GM12875 (cell line): Measurements from ENCODE around the gene KRT1.

Experiments
- H3K4me3 ChIP-seq: one replicate; pipeline ENCODE4 v1.5.1; 2011; ENCODE audit warnings: low read depth, low read length, control low read depth
- TF ChIP-seq, protein P1 (sequence below): IDR thresholded peaks from 2 replicates; pipeline ENCODE4 v1.5.1; 2011; ENCODE audit warnings: low read depth, mild to moderate bottlenecking, control low read depth, inconsistent platforms, low read length, moderate library complexity, borderline replicate concordance; ENCODE audit not compliant: insufficient read depth

Gene KRT1

DNA sequence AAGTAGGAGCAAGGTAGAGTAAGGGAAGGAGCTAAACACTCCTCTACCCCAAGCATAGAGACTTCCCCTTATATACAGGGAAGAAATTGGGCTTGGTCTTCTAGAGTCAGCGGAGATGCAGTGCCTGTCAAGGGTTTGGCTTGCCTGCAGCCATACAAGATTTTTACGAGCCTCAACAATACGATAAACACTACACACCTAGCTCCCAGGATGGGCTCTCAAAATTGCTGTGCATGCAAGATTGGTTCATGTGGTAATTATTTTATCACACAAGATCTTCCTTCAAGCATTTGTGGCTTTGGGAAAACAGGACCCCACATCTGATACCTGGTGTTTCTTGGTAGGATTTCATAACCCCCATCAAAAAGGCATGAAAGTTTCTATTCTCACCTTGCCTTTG, at the start of gene KRT1:
Gene KRT1, minus strand, starts transcription at position 45 of the 400 bp plus-strand sequence. CDS start 59 bp downstream, outside the sequence.
- H3K4me3 ChIP-seq: no peak within 1 kb of the TSS

DNA sequence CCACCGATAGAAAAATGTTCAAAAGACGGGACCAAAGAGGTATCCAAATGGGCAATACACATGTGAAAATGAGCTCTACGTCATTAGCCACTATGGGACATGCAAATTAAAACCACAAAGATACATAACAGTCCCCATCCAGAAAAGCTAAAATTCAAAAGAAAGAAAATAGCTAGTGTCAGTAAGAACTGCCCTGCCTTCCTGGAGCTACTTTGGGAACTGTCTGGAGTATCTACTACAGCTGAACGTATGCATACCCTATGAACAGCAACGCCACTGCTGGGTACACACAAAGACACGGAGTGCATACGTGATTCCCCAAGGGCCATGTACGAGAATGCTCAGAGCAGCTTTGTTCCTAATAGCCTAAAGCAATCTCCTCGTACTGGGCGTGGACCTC, 48.9 kb upstream of the KRT1 start:
- TF ChIP-seq, protein P1, sequence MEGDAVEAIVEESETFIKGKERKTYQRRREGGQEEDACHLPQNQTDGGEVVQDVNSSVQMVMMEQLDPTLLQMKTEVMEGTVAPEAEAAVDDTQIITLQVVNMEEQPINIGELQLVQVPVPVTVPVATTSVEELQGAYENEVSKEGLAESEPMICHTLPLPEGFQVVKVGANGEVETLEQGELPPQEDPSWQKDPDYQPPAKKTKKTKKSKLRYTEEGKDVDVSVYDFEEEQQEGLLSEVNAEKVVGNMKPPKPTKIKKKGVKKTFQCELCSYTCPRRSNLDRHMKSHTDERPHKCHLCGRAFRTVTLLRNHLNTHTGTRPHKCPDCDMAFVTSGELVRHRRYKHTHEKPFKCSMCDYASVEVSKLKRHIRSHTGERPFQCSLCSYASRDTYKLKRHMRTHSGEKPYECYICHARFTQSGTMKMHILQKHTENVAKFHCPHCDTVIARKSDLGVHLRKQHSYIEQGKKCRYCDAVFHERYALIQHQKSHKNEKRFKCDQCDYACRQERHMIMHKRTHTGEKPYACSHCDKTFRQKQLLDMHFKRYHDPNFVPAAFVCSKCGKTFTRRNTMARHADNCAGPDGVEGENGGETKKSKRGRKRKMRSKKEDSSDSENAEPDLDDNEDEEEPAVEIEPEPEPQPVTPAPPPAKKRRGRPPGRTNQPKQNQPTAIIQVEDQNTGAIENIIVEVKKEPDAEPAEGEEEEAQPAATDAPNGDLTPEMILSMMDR: no peak
- no peak overlapping the region for H3K4me3 ChIP-seq

More for the DNA sequence above, at the start of gene KRT1:
- TF ChIP-seq, protein P1: no peak

DNA sequence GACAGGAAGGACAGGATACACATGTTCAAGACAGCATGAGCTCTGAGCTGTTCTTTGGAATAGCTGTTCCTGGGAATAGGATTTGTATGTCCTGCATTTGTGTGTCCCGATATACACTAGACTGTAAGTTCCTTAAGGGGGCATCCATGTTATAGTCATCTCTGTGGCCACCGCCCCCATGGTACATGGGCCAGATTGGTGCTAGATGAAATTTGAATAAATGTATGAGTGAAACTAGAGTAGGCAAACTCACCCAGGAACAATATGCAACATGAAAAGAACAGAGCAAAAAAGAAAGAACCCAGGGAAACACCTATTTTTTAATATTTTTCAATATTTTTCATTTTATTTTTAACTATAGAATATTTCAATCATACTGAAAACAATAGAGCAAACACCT, 48.2 kb upstream of the KRT1 start:
- TF ChIP-seq, protein P1: no peak
- H3K4me3 ChIP-seq: no peak overlapping the region

- no peak overlapping the region for H3K4me3 ChIP-seq
- TF ChIP-seq, protein P1: no peak
Observed at GRCh38 chr12:52727037-52727436, 46.8 kb upstream of the KRT1 start.

DNA sequence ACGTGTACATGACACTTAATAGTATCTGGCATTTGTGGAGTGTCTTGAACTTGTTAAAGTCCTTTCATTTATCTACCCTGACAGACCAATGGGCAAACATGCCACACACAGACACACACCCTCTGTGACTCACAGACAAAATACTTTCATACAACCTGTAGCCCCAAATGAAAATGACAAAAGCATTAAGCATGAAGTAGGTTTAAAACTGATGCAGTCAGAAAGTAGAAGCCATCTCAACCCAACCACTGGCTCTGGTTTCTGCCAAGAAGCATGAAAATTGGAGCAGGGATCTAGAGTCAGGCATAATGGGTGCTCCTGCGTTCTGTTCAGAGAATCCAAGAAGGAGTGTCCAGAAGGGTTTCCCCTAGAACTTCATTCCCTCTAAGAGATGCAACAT, 46.2 kb upstream of the KRT1 start:
- TF ChIP-seq, protein P1: no peak
- no peak overlapping the region for H3K4me3 ChIP-seq

DNA sequence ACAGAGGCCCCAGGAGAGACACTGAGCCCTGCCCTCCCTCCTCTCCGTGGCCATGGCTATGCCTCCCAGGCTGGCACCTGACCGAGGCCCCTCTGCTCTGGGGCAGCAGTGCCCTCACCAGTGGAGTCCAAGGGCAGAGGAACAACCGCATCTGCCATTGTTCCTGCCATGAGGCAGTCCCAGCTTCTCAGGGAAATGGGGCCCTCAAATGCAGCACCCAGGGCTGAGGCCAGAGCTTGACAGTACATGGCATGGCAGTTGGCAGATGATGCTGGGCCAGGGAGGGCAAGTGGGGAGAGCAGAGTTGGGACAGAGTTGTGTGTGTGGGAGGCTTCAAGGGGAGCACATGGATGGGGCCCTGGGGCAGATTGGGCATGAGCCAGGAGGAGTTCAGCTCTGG, 44.2 kb upstream of the KRT1 start:
- TF ChIP-seq, protein P1: no peak
- no peak overlapping the region for H3K4me3 ChIP-seq

DNA sequence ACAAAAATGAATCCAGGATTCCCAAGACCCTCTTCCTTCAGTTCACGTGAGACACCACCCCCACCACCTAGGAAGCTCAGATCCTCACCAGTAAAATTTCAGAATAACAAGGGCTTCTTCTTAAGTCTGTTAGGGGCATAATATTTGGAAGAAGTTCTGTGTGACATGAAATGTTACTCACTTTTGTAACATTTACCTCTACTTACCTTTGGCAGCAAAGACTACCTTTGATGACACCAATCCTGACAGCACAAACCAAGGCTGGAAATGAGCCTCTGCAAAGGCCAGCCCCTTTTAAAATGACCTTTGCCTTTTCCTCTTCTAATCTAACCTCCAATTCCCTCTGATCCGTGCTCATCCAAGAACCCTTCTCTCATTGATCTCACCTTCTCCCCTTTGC, 42.5 kb upstream of the KRT1 start:
- H3K4me3 ChIP-seq: no peak overlapping the region
- TF ChIP-seq, protein P1: no peak
